Cardiac septum (tissue), 1 donor: ENCODE measurements around the gene DHRS1. TPM values are rescaled to one million over a fixed set of nuclear protein-coding genes. Genes with fewer than 3 reads are reported as not detected.

Experiments used
- DNase-seq: peaks from one replicate; pipeline ENCODE4 v3.0.0-alpha.2; 2020; ENCODE audit warnings: low spot score
- intact Hi-C: fragments of 100-400 bp; cut with DNase I; formaldehyde crosslinking; loops from one replicate; pipeline ENCODE4 v1.14.0; 2022
- total RNA-seq: library from RNA; stranded (reverse); fragmentation: NEBNext Ultra II Directional; extraction: Animal tissue kit (Norgen Biotek cat#: 25700); gene quantifications from one replicate; pipeline ENCODE4 v1.2.1, GENCODE V29; 2021
- donor health status: DM: no; HTN: no; CAD: no.

DHRS1 gene
- total RNA-seq, 1 donor from 2014 or later: 8.5 TPM

DNA sequence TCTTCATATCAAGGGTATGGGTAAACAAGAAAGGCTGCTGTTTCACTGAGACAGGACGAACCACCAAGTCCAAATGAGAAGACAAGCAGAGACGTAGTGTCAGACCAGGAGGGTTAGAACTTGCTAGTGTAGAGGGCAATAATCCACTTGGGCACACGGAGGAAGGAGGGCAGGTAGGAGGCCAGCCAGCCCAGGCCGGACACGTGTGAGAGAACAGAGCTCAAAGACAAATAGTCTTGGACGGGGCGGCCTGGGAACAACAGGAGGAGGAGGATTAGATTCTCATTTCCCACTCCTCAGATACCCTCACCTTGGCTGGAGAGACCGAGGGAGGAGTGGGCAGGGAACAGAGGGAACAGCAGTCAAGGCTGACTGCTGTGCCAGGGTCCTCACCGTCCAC is 8.8 kb downstream of the DHRS1 start:
- no peak for DNase-seq
- intact Hi-C loops: no loop called here

GRCh38 chr14:24289649-24290280 is 9.8 kb downstream of the DHRS1 start:
- DNase-seq: no peak
- intact Hi-C loops: no loop called here

GRCh38 chr14:24286996-24287395 is 12.6 kb downstream of the DHRS1 start:
- no peak for DNase-seq
- intact Hi-C loops: no loop called here

DNA sequence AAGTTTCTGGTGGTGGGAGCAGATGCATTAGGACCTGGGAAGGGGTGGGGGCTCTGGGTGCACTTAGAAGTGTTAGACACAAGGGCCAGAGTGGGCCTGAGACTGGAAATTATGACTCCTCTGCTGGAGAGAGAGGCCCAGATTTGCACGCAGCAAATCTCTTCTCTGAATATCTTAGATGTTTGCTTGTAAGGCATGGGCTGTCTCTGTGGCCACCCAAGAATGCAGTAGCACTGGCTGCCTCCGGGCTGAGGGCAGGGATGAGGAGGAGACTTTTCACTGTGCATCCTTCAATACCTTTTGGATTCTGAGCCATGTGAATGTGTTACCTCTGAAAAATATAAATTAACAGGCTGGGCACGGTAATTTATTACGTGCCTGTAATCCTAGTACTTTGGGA is 14.2 kb downstream of the DHRS1 start:
- intact Hi-C loops: no loop called here
- DNase-seq: no peak

DNA sequence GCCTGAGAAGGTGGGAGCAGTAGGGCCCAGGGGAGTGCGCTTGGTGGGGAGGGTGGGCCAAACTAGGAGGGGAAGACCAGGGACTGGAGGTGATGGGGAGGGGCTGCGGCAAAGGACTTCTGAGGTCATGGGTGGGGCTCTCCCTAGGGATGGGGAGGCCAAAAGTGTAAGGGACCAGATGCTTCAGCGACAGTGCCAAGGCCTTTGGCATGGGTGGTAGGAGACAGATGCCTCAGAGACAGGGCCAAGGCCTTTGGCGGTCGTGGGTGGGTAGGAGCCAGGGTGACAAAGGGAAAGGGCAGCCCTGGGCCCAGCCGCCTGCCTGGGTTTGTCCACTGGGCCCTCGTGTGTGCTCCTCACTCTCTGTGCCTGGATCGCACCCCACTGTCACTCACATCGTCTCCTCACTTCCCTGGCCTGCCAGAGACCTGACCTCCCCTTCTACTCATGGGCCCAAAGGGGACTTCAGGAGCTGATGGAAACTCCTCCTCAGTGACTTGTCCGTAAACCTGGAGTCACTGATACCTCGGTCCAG is 15.0 kb downstream of the DHRS1 start:
- DNase-seq: no peak
- intact Hi-C loops: no loop called here

- intact Hi-C loops: no loop called here
- no peak for DNase-seq
Observed at GRCh38 chr14:24283796-24284460, 15.7 kb downstream of the DHRS1 start.

- intact Hi-C loops: no loop called here
- DNase-seq: no peak
Observed at GRCh38 chr14:24282736-24283135, 16.8 kb downstream of the DHRS1 start.

DNA sequence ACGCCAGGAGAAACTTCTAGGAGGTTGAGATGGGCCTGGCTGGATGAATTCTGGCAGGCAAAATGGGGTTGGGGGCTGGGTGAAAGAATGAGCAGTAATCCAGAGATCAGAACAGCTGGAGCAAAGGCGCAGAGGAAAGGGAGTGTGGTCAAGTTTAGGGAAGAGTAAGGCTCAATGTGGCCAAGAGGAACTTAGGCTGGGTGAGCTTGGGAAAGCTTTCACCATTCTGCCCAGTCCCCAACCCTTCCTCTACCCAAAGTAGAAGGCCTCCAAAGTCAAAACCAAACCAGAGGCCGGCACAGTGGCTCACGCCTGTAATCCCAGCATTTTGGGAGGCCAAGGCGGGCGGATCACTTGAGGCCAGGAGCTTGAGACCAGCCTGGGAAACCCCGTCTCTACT is 17.9 kb downstream of the DHRS1 start:
- intact Hi-C loops: no loop called here

DNA sequence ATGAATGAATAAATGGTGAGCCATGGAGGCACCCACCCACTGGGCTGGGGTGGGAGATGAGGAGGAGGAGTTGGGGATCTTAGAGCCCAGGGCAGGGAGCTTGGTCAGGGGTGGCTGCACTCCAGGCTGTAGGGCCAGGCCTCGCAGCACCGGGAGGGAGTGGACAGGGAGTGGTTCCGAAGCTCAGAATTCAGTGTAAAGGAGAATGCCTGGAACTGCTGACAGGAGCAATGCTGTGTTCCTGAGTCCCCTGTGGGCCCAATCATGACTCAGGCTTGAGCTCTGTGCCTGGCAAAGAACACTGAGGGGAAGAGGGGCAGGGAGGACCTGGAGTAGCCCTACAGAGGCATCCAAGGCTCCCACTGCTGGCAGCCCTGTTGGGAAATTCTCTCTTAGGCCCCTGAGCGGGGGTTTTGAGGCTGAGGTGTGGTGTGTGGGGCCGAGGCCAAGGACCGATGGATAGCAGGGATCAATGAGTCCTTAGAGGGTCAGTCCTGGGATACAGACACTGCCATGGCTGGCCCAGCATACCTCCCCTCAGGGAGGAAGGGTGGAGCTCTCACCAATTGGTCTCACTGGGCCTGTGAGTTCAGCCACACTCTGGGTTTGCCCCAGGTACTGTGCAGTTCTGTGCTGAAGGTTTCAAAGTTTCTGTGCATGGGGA is 18.7 kb downstream of the DHRS1 start:
- DNase-seq: no peak
- intact Hi-C loops: no loop called here

More for the DNA sequence above, 17.9 kb downstream of the DHRS1 start:
- DNase-seq: no peak

- no peak for DNase-seq
- intact Hi-C loops: no loop called here
Observed at GRCh38 chr14:24279301-24280186, 20.0 kb downstream of the DHRS1 start.

DNA sequence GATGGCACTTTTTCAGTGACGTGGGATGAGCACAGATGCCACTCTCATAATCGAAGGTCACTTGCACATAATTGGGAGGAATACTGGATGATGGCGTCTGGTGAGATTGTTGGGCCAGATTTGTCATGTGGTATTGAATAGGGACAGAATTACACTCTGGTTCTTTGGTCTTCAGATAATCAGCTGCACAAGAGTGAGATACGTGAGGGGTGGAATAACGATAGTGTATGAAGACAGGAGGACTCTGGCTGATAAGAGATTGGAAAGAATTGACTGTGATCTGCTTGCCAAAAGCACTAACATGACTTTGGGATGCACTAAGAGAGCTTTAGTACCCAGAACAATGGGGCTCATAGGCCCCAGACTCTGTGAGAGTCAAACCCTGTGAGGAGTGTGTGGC is 21.2 kb downstream of the DHRS1 start:
- intact Hi-C loops: no loop called here
- no peak for DNase-seq

DNA sequence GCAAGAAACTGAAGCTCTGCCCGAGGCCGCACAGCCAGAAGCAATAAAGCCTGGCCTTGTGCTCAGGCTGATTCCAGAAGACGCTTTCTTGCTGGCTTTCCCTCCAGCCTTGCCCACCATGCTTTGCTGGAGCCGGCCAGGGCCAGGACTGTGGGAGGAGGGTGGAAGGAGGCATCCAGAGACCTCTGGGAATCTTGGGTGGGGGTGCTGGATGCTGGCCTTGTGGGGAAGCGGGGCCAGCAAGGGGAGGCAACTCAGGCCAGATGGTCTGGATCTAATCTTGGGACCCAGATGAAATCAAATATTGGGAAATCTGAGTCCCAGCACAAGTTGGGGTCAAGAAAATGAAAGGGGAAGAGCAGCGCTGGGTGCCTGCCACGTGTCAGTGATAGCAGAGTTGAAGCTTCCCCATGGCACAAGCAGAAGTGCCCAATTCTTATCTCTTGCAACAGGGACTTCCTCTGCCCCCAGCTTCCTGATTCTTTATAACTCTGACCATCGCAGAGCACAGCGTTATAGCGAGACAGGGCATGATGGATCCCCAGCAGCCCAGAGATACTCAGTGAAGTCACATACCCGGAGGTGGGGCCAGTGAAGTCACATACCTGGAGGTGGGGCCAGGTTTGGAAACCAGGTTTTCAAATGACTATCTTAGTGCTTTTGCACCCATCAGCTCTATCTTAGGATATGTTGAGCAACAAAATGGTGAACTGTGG is 21.8 kb downstream of the DHRS1 start:
- DNase-seq: no peak
- intact Hi-C loops: no loop called here

GRCh38 chr14:24277071-24277470 is 22.5 kb downstream of the DHRS1 start:
- intact Hi-C loops: no loop called here
- no peak for DNase-seq

DNA sequence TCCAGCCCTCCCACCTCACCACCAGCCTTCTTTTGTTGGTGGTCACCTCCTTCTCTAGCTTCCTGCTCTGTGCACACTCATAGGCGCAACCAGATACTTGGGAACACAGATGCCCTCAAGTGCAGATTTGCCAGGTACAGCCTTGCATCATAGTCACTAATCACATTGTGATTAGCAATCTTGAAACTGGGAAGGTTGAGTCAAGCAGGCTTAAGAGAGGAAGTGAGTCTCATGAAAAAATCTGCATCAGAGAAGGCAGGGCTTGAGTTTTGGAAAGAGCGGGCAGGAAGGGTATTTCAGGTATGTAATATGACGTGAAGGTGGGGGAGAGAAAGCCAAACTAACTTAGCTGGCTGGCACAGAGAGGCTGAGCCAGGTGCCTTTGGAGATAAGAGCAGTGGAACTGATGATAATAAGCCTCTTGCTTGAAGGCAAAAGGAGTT is 25.5 kb downstream of the DHRS1 start:
- no peak for DNase-seq
- intact Hi-C loops: no loop called here

DNA sequence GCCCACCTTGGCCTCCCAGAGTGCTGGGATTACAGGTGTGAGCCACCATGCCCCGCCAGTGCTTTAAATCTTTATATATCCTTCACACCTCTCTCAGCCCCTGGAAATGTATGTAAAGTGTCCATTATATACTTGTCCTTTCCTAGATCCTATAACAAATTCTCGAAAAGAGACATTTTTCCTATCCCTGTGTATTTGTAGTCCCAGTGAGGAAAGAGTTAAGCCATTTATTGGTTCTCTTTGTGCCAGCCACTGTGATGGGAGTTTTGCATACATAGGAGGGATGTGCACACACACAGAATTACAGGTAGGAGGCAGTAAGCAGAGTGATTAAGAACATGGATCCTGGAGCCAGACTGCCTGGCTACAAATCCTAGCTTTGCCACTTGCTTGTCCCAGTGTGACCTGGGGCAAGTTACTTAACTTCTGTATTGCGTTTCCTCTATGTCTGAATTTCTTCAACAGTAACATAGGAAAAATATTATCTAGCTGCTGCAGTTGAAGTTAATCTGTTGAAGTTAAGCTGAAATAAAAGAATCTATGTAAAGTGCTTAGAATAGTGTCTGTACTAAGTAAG is 26.1 kb downstream of the DHRS1 start:
- no peak for DNase-seq
- intact Hi-C loops: no loop called here

DNA sequence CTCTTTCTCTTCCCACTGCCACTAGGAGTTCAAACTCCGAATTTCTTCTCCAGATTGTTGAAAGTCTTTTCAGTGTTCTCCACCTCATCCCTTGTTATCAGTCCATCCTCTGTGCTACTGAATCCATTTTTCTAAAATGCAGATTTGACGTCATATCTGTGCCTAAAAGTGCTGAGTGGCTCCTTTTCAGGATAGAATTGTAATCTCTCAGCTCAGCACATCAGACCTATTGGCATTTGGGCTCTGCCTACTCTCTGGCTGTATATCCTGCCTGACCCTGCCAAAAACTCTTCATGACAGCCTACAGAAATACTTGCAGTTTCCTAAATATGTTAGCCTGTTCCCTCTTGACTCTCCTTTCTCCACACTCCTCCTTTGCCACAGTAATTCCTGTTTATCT is 27.1 kb downstream of the DHRS1 start:
- no peak for DNase-seq
- intact Hi-C loops: no loop called here

DNA sequence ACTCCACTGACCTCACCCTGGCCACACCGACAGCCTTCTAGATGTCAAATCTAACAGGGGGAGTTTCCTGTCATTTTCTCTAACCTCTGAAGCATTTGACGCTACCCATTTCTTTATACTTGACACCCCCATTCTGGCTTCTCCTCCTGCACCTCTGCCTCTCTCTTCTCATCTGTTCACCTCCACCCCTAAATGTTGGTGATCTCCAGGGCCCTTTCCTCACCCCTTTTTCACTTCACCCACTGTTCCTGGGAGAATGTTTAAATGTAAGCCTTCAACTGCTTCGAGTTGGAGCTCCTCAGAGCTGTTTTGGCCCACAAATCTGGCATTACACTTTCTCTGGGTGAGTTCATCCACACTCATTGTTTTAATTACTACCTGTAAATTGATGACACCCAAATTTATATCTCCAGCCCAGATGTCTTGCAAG is 27.7 kb downstream of the DHRS1 start:
- no peak for DNase-seq
- intact Hi-C loops: no loop called here

DNA sequence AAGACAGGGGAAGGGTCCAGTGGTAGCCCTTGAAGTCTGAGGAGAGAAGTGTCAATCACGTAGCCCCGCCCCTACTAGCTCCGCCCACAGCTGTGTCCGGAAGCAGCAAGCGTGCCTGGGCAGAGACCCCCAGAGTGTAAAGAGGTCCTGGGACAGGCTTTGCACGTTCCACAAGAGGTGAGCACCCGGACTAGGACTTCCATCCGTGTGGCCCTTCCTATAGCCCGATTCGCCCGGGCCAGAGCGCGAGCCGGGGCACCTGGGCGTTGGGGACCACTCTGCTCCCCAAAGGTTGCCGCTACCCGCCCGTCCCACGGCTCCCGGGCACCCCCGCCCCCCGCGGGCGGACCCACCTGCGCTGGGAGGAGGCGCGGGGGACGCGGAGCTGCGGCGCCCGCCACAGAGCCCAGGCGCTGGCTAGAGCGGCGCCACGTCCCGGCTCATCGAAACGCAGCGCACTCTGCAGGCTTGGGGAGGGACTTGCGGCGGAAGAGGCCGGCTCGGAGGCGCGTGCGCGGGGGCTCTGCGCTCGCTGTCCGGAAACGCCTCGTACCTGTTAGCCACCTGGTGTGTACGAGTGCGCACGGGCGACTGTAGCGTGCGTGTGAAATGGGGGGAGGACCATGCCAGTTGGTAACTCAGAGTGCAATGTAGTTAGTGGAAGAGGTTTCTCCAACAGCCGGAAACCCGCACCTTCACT is 28.3 kb downstream of the DHRS1 start, which contains the start of gene RABGGTA:
Gene RABGGTA, minus strand, starts transcription at position 464 of the 700 bp plus-strand sequence. CDS start 482 bp downstream, outside the sequence.
- peak; percentile 94 for DNase-seq
- intact Hi-C loops: no loop called here
